Panc1 (cell line): ENCODE results near the gene ZNF486. TPM values are rescaled to one million over a fixed set of nuclear protein-coding genes. Genes with fewer than 3 reads are reported as not detected.

Source experiments
- ATAC-seq: fragments of 200-7000 bp; cut with Tn5 transposase; 2 replicates; pipeline ENCODE4 v1.9.1; 2020; ENCODE audit warnings: mild to moderate bottlenecking, moderate library complexity
- BruUV-seq: library from RNA; stranded (reverse); fragments of 400-500 nt; replicated peaks from 2 replicates; lab custom pipeline; 2021; lab: Mats Ljungman, UMichigan
- CTCF ChIA-PET: fragments of 300-600 bp; sonication (Branson Sonifier 250); formaldehyde crosslinking; loops from one replicate; lab custom pipeline; 2022; ENCODE audit warnings: antibody characterized with exemption; lab: Charles Lee
- POLR2A ChIA-PET: fragments of 300-600 bp; sonication (Branson Sonifier 250); formaldehyde crosslinking; loops from one replicate; lab custom pipeline; 2022; ENCODE audit warnings: antibody characterized with exemption; lab: Charles Lee
- DNase-seq: peaks from one replicate; pipeline ENCODE4 v3.0.0-alpha.2; 2010; ENCODE audit warnings: low read depth, low spot score
- H3K27ac ChIP-seq: 2 replicates; pipeline ENCODE4 v1.5.1; 2011; ENCODE audit warnings: mild to moderate bottlenecking, low read length, inconsistent platforms
- H3K27me3 ChIP-seq: fragments of 200-500 bp; sonication (Bioruptor generic); 2 replicates; pipeline ENCODE4 v1.6.0; 2014; ENCODE audit warnings: low read length, inconsistent platforms; ENCODE audit not compliant: control insufficient read depth, insufficient read depth
- H3K36me3 ChIP-seq: fragments of 200-500 bp; sonication (Bioruptor generic); 2 replicates; pipeline ENCODE4 v1.5.1; 2014; ENCODE audit warnings: inconsistent platforms, mild to moderate bottlenecking, low read length, moderate library complexity; ENCODE audit not compliant: control insufficient read depth, insufficient read depth
- H3K4me1 ChIP-seq: 2 replicates; pipeline ENCODE4 v1.5.1; 2011; ENCODE audit warnings: inconsistent platforms, mild to moderate bottlenecking, low read length, moderate library complexity; ENCODE audit not compliant: control insufficient read depth, insufficient read depth
- H3K4me3 ChIP-seq, 2 experiments: 2 replicates each; pipeline ENCODE4 v1.5.1; 2011 to 2012; ENCODE audit warnings: low read depth in 2 of 2, low read length in 2 of 2, mild to moderate bottlenecking in 2 of 2, inconsistent platforms in 1 of 2, moderate library complexity in 1 of 2
- H3K9me3 ChIP-seq: fragments of 200-500 bp; sonication (Bioruptor generic); 2 replicates; pipeline ENCODE4 v1.5.1; 2014; ENCODE audit warnings: low read depth, mild to moderate bottlenecking, inconsistent platforms, low read length, moderate library complexity; ENCODE audit not compliant: control insufficient read depth, insufficient read depth
- POLR2AphosphoS5 ChIP-seq: IDR thresholded peaks from 2 replicates; pipeline ENCODE4 v1.6.1; 2012; ENCODE audit warnings: mild to moderate bottlenecking, low read depth, low read length, moderate library complexity
- REST ChIP-seq, 2 experiments: IDR thresholded peaks; 2 replicates each; pipeline ENCODE4 v1.6.1; 2011 to 2012; ENCODE audit warnings: low read depth in 2 of 2, control low read depth in 1 of 2, low read length in 1 of 2, mild to moderate bottlenecking in 1 of 2, moderate library complexity in 1 of 2; ENCODE audit not compliant: insufficient read depth in 1 of 2
- SIN3A ChIP-seq: IDR thresholded peaks from 2 replicates; pipeline ENCODE4 v1.6.1; 2012; ENCODE audit warnings: low read depth, mild to moderate bottlenecking, low read length, moderate library complexity, borderline replicate concordance; ENCODE audit not compliant: insufficient read depth
- TCF7L2 ChIP-seq: IDR thresholded peaks from 2 replicates; pipeline ENCODE4 v1.6.1; 2011; ENCODE audit warnings: mild to moderate bottlenecking, low read depth, low read length, inconsistent platforms
- in situ Hi-C: cut with HindIII; loops from 2 replicates; pipeline ENCODE4 v1.10.0; 2016; ENCODE audit warnings: low sequenced_read_pairs, low pct_unique_long_range_greater_than_20kb
- intact Hi-C: fragments of 100-400 bp; cut with micrococcal nuclease; formaldehyde crosslinking; loops from one replicate; pipeline ENCODE4 v1.10.0; 2022; ENCODE audit not compliant: unreplicated experiment
- total RNA-seq: library from RNA; stranded (reverse); gene quantifications from one replicate; pipeline ENCODE4 v1.2.1, GENCODE V29; 2021; ENCODE audit not compliant: unreplicated experiment
- TF ChIP-seq, protein P1 (sequence below): fragments of 450-650 bp; IDR thresholded peaks from 2 replicates; pipeline ENCODE4 v1.5.1; 2017; ENCODE audit warnings: mild to moderate bottlenecking

The ZNF486 gene
- total RNA-seq, 1 experiment from 2014 or later: 7.8 TPM

- BruUV-seq: no TSS peak
- no peak for DNase-seq
- no peak for ATAC-seq
- no peak overlapping the region for H3K27ac ChIP-seq
- no peaks in the 10 kb centered on the region for H3K9me3 ChIP-seq
- no peaks in the 10 kb centered on the region for H3K27me3 ChIP-seq
- H3K4me3 ChIP-seq: no peak overlapping the region
- intact Hi-C loops: no loop called here
- POLR2A ChIA-PET: no interaction called here
- TF ChIP-seq SIN3A (no peak), REST (IDR thresholded peaks at IDR 0.05; ENCODE audit: insufficient read depth in 1 of 2, low read depth in 2 of 2, low read length in 1 of 2) (no peak), POLR2AphosphoS5 (no peak), TCF7L2 (no peak)
- TF ChIP-seq, protein P1, sequence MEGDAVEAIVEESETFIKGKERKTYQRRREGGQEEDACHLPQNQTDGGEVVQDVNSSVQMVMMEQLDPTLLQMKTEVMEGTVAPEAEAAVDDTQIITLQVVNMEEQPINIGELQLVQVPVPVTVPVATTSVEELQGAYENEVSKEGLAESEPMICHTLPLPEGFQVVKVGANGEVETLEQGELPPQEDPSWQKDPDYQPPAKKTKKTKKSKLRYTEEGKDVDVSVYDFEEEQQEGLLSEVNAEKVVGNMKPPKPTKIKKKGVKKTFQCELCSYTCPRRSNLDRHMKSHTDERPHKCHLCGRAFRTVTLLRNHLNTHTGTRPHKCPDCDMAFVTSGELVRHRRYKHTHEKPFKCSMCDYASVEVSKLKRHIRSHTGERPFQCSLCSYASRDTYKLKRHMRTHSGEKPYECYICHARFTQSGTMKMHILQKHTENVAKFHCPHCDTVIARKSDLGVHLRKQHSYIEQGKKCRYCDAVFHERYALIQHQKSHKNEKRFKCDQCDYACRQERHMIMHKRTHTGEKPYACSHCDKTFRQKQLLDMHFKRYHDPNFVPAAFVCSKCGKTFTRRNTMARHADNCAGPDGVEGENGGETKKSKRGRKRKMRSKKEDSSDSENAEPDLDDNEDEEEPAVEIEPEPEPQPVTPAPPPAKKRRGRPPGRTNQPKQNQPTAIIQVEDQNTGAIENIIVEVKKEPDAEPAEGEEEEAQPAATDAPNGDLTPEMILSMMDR: no peak
- no peaks in the 10 kb centered on the region; the same call in 1 of the 2 replicates for H3K36me3 ChIP-seq
- CTCF ChIA-PET: no interaction called here
- in situ Hi-C loops: no loop called here
- no peaks in the 10 kb centered on the region for H3K4me1 ChIP-seq
These were observed 15.3 kb downstream of the ZNF486 start for GRCh38 chr19:20182222-20182785.

GRCh38 chr19:20186174-20186573, 19.2 kb downstream of the ZNF486 start:
- BruUV-seq: no TSS peak
- no peaks in the 10 kb centered on the region for H3K27me3 ChIP-seq
- CTCF ChIA-PET: no interaction called here
- no peak overlapping the region for H3K27ac ChIP-seq
- H3K4me1 ChIP-seq: no peaks in the 10 kb centered on the region
- no peak overlapping the region for H3K4me3 ChIP-seq
- intact Hi-C loops (no loop called here), in situ Hi-C loops (no loop called here)
- H3K36me3 ChIP-seq: no peaks in the 10 kb centered on the region; the same call in 1 of the 2 replicates
- 0 out of 2 replicates have a peak, but pooled peaks cover 6% of the 10 kb centered on the region for H3K9me3 ChIP-seq
- no peak for ATAC-seq
- TF ChIP-seq REST (IDR thresholded peaks at IDR 0.05; ENCODE audit: insufficient read depth in 1 of 2, low read depth in 2 of 2, low read length in 1 of 2) (no peak), TCF7L2 (no peak)
- DNase-seq: no peak
- POLR2A ChIA-PET: no interaction called here
